Trophoblast cell (in vitro differentiated cells and primary cell): ENCODE results near the gene CPED1.

Source experiments
- DNase-seq, 2 donors: peaks; one replicate each; pipeline ENCODE4 v3.0.0-alpha.2; 2016
- H2AFZ ChIP-seq: 2 replicates; pipeline ENCODE4 v1.6.1; 2013; ENCODE audit warnings: low read length, moderate library complexity, mild to moderate bottlenecking; ENCODE audit not compliant: insufficient read depth, poor library complexity
- H2AK5ac ChIP-seq: 2 replicates; pipeline ENCODE4 v1.6.1; 2013; ENCODE audit warnings: mild to moderate bottlenecking, low read length
- H2BK120ac ChIP-seq: 2 replicates; pipeline ENCODE4 v1.6.1; 2013; ENCODE audit warnings: low read length, mild to moderate bottlenecking, moderate library complexity; ENCODE audit not compliant: insufficient read depth, poor library complexity
- H2BK12ac ChIP-seq: 2 replicates; pipeline ENCODE4 v1.6.1; 2013; ENCODE audit warnings: mild to moderate bottlenecking, low read length, moderate library complexity
- H2BK5ac ChIP-seq: 2 replicates; pipeline ENCODE4 v1.6.1; 2013; ENCODE audit warnings: low read length, low read depth, moderate library complexity, mild to moderate bottlenecking; ENCODE audit not compliant: poor library complexity
- H3K14ac ChIP-seq: 2 replicates; pipeline ENCODE4 v1.6.1; 2013; ENCODE audit warnings: mild to moderate bottlenecking, low read length
- H3K18ac ChIP-seq: 2 replicates; pipeline ENCODE4 v1.6.1; 2013; ENCODE audit warnings: mild to moderate bottlenecking, low read length
- H3K23ac ChIP-seq: 2 replicates; pipeline ENCODE4 v1.6.1; 2013; ENCODE audit warnings: low read length
- H3K27ac ChIP-seq: 2 replicates; pipeline ENCODE4 v1.5.1; 2013; ENCODE audit warnings: low read depth, mild to moderate bottlenecking, inconsistent platforms, low read length, moderate library complexity
- H3K27me3 ChIP-seq: 2 replicates; pipeline ENCODE4 v1.6.1; 2013; ENCODE audit warnings: inconsistent platforms, mild to moderate bottlenecking, low read length, moderate library complexity; ENCODE audit not compliant: insufficient read depth
- H3K36me3 ChIP-seq, 2 experiments: 1 replicate in 1 of 2; 2 replicates in 1 of 2; pipeline ENCODE4 v1.6.1; 2013; ENCODE audit warnings: low read length in 2 of 2, mild to moderate bottlenecking in 2 of 2, moderate library complexity in 1 of 2; ENCODE audit not compliant: insufficient read depth in 2 of 2, control insufficient read depth in 1 of 2
- H3K4ac ChIP-seq: 2 replicates; pipeline ENCODE4 v1.6.1; 2013; ENCODE audit warnings: low read depth, mild to moderate bottlenecking, low read length, moderate library complexity
- H3K4me1 ChIP-seq, 2 experiments: 1 replicate in 1 of 2; 2 replicates in 1 of 2; pipeline ENCODE4 v1.6.1; 2013; ENCODE audit warnings: low read length in 2 of 2, mild to moderate bottlenecking in 2 of 2, moderate library complexity in 1 of 2; ENCODE audit not compliant: insufficient read depth in 2 of 2, control insufficient read depth in 1 of 2
- H3K4me2 ChIP-seq: 2 replicates; pipeline ENCODE4 v1.6.1; 2013; ENCODE audit warnings: inconsistent platforms, mild to moderate bottlenecking, low read length, moderate library complexity
- H3K4me3 ChIP-seq: 2 replicates; pipeline ENCODE4 v1.5.1; 2013; ENCODE audit warnings: mild to moderate bottlenecking, low read depth, low read length, inconsistent platforms
- H3K79me1 ChIP-seq: one replicate; pipeline ENCODE4 v1.6.1; 2013; ENCODE audit warnings: low read length
- H3K79me2 ChIP-seq: 2 replicates; pipeline ENCODE4 v1.6.1; 2013; ENCODE audit warnings: low read length, mild to moderate bottlenecking; ENCODE audit not compliant: control insufficient read depth, insufficient read depth, poor library complexity
- H3K9ac ChIP-seq: 2 replicates; pipeline ENCODE4 v1.6.1; 2013; ENCODE audit warnings: mild to moderate bottlenecking, low read length
- H3K9me3 ChIP-seq: 2 replicates; pipeline ENCODE4 v1.6.1; 2013; ENCODE audit warnings: low read depth, mild to moderate bottlenecking, control low read depth, inconsistent platforms, low read length; ENCODE audit not compliant: insufficient read depth
- H4K12ac ChIP-seq: 2 replicates; pipeline ENCODE4 v1.6.1; 2013; ENCODE audit warnings: low read depth, mild to moderate bottlenecking, low read length, moderate library complexity
- H4K8ac ChIP-seq: 2 replicates; pipeline ENCODE4 v1.6.1; 2013; ENCODE audit warnings: low read depth, mild to moderate bottlenecking, low read length, moderate library complexity
- H4K91ac ChIP-seq: one replicate; pipeline ENCODE4 v1.6.1; 2013; ENCODE audit warnings: low read depth, mild to moderate bottlenecking, low read length, moderate library complexity
- WGBS: extraction: QIAGEN DNeasy Blood & Tissue Kit; methylation state at CpG from one replicate; pipeline ENCODE4 v1.1.7; 2013; ENCODE audit warnings: missing lambda C conversion rate; ENCODE audit not compliant: insufficient read length, insufficient coverage; ENCODE audit errors: extremely low coverage; 5-methylcytosine and 5-hydroxymethylcytosine counted together

CPED1 gene

GRCh38 chr7:121001234-121001906 lies 12.9 kb downstream of the CPED1 start:
- Histone ChIP-seq H4K8ac (no peak overlapping the region), H2BK120ac (no peak overlapping the region), H3K4me2 (no peak overlapping the region), H2BK12ac (no peak overlapping the region), H4K91ac (no peak overlapping the region), H3K4me3 (no peak overlapping the region), H2BK5ac (no peak overlapping the region), H3K36me3 (no peaks in the 10 kb centered on the region), H3K14ac (no peak overlapping the region), H3K9me3 (no peaks in the 10 kb centered on the region), H3K4me1 (no peaks in the 10 kb centered on the region), H3K79me1 (no peaks in the 10 kb centered on the region), H3K9ac (no peak overlapping the region), H3K4ac (no peak overlapping the region), H3K27ac (no peak overlapping the region), H3K23ac (no peak overlapping the region), H4K12ac (no peak overlapping the region), H3K79me2 (no peaks in the 10 kb centered on the region), H3K27me3 (no peaks in the 10 kb centered on the region), H3K18ac (no peak overlapping the region), H2AFZ (no peak overlapping the region), H2AK5ac (no peak overlapping the region)
- no CpG with 5 or more reads among the region's 3 CpGs for WGBS
- DNase-seq: no peak

- no peak overlapping the region for H4K12ac ChIP-seq
- H3K4me2 ChIP-seq: no peak overlapping the region
- H3K4ac ChIP-seq: no peak overlapping the region
- H3K4me1 ChIP-seq: no peaks in the 10 kb centered on the region
- H3K9me3 ChIP-seq: no peaks in the 10 kb centered on the region
- no peaks in the 10 kb centered on the region for H3K27me3 ChIP-seq
- no CpG with 5 or more reads among the region's 2 CpGs for WGBS
- H3K23ac ChIP-seq: no peak overlapping the region
- H3K27ac ChIP-seq: no peak overlapping the region
- no peaks in the 10 kb centered on the region for H3K79me2 ChIP-seq
- no peak overlapping the region for H3K4me3 ChIP-seq
- no peak overlapping the region for H3K18ac ChIP-seq
- H2AFZ ChIP-seq: no peak overlapping the region
- H3K9ac ChIP-seq: no peak overlapping the region
- no peak overlapping the region for H2BK5ac ChIP-seq
- no peaks in the 10 kb centered on the region for H3K79me1 ChIP-seq
- no peak overlapping the region for H2AK5ac ChIP-seq
- no peak overlapping the region for H4K91ac ChIP-seq
- no peaks in the 10 kb centered on the region for H3K36me3 ChIP-seq
- H3K14ac ChIP-seq: no peak overlapping the region
- DNase-seq: no peak
- no peak overlapping the region for H2BK120ac ChIP-seq
- H4K8ac ChIP-seq: no peak overlapping the region
- H2BK12ac ChIP-seq: no peak overlapping the region
Observed at GRCh38 chr7:121002048-121002756, 13.7 kb downstream of the CPED1 start.

- H3K23ac ChIP-seq: no peak overlapping the region
- H3K27ac ChIP-seq: no peak overlapping the region
- H2BK120ac ChIP-seq: no peak overlapping the region
- no peak overlapping the region for H4K91ac ChIP-seq
- H3K27me3 ChIP-seq: no peaks in the 10 kb centered on the region
- H3K4me2 ChIP-seq: no peak overlapping the region
- no peak overlapping the region for H3K18ac ChIP-seq
- no peak overlapping the region for H2AFZ ChIP-seq
- no peak overlapping the region for H3K4ac ChIP-seq
- no peak overlapping the region for H4K8ac ChIP-seq
- no peak overlapping the region for H2BK12ac ChIP-seq
- H2BK5ac ChIP-seq: no peak overlapping the region
- H3K9ac ChIP-seq: no peak overlapping the region
- H3K4me1 ChIP-seq: no peaks in the 10 kb centered on the region
- no peaks in the 10 kb centered on the region for H3K36me3 ChIP-seq
- H3K9me3 ChIP-seq: no peaks in the 10 kb centered on the region
- no peak overlapping the region for H2AK5ac ChIP-seq
- H3K79me2 ChIP-seq: no peaks in the 10 kb centered on the region
- H3K4me3 ChIP-seq: no peak overlapping the region
- WGBS: no CpG with 5 or more reads among the region's 5 CpGs
- no peaks in the 10 kb centered on the region for H3K79me1 ChIP-seq
- no peak for DNase-seq
- no peak overlapping the region for H4K12ac ChIP-seq
- no peak overlapping the region for H3K14ac ChIP-seq
Observed at GRCh38 chr7:121002757-121003200, 14.3 kb downstream of the CPED1 start.

- no peak overlapping the region for H2AK5ac ChIP-seq
- no peak overlapping the region for H2BK5ac ChIP-seq
- H3K36me3 ChIP-seq: no peaks in the 10 kb centered on the region
- H3K9me3 ChIP-seq: no peaks in the 10 kb centered on the region
- no peaks in the 10 kb centered on the region for H3K79me1 ChIP-seq
- H3K79me2 ChIP-seq: no peaks in the 10 kb centered on the region
- WGBS: no CpG with 5 or more reads among the region's 5 CpGs
- H4K12ac ChIP-seq: no peak overlapping the region
- no peak overlapping the region for H3K9ac ChIP-seq
- H4K8ac ChIP-seq: no peak overlapping the region
- H3K4me2 ChIP-seq: no peak overlapping the region
- no peak overlapping the region for H3K23ac ChIP-seq
- no peak overlapping the region for H2AFZ ChIP-seq
- no peak overlapping the region for H3K14ac ChIP-seq
- no peak overlapping the region for H3K27ac ChIP-seq
- no peak overlapping the region for H4K91ac ChIP-seq
- no peak for DNase-seq
- no peak overlapping the region for H2BK12ac ChIP-seq
- H3K18ac ChIP-seq: no peak overlapping the region
- no peak overlapping the region for H3K4me3 ChIP-seq
- no peak overlapping the region for H3K4ac ChIP-seq
- H3K27me3 ChIP-seq: no peaks in the 10 kb centered on the region
- H2BK120ac ChIP-seq: no peak overlapping the region
- no peaks in the 10 kb centered on the region for H3K4me1 ChIP-seq
Observed at GRCh38 chr7:121003986-121004685, 15.6 kb downstream of the CPED1 start.
